H1 (cell line): ENCODE data around the gene ACLY. TPM values are rescaled to one million over a fixed set of nuclear protein-coding genes. Genes with fewer than 3 reads are reported as not detected.

Experiments used
- BACH1 ChIP-seq: IDR thresholded peaks from 2 replicates; pipeline ENCODE4 v1.6.1; 2012; ENCODE audit warnings: low read length, improper control_type of control experiment
- E2F6 ChIP-seq: IDR thresholded peaks from 2 replicates; pipeline ENCODE4 v1.6.1; 2012; ENCODE audit warnings: inconsistent platforms
- JUND ChIP-seq: IDR thresholded peaks from 2 replicates; pipeline ENCODE4 v1.6.1; 2011; ENCODE audit warnings: mild to moderate bottlenecking, improper control_type of control experiment, low read length
- POLR2AphosphoS5 ChIP-seq: IDR thresholded peaks from 2 replicates; pipeline ENCODE4 v1.6.1; 2011; ENCODE audit warnings: low read depth, low read length
- POU5F1 ChIP-seq: IDR thresholded peaks from 2 replicates; pipeline ENCODE4 v1.6.1; 2011; ENCODE audit warnings: low read depth, mild to moderate bottlenecking, low read length, moderate library complexity
- SIN3A ChIP-seq, 2 experiments: IDR thresholded peaks in 1 of 2; conservative IDR thresholded peaks in 1 of 2; 2 replicates each; pipeline ENCODE4 v1.6.1; 2011 to 2012; ENCODE audit warnings: low read length in 2 of 2, improper control_type of control experiment in 1 of 2, low read depth in 1 of 2, mild to moderate bottlenecking in 1 of 2
- SIX5 ChIP-seq: IDR thresholded peaks from 2 replicates; pipeline ENCODE4 v1.6.1; 2011; ENCODE audit warnings: mild to moderate bottlenecking, low read depth, low read length
- SP1 ChIP-seq: IDR thresholded peaks from 2 replicates; pipeline ENCODE4 v1.6.1; 2011; ENCODE audit warnings: low read depth, low read length
- polyA plus RNA-seq, 7 experiments: library from polyadenylated mRNA; depleted of rRNA in 3 of 7; stranded (reverse) in 5 of 7; unstranded in 2 of 7; fragments of >200 nt in 5 of 7; fragments of 200-250 nt in 2 of 7; gene quantifications; 1 replicate in 5 of 7; 2 replicates in 1 of 7; 4 replicates in 1 of 7; pipeline versions ENCODE4 v1.2.1 to v1.2.3, GENCODE V29; 2011 to 2013; ENCODE audit warnings: missing spikeins in 2 of 7, mixed read lengths in 2 of 7
- total RNA-seq: library from RNA; stranded (reverse); fragmentation: NEBNext Ultra II Directional; extraction: Animal tissue kit (Norgen Biotek cat#: 25700); gene quantifications from 2 replicates; pipeline ENCODE4 v1.2.1, GENCODE V29; 2021
- TF ChIP-seq, protein P1 (sequence below): IDR thresholded peaks from 2 replicates; pipeline ENCODE4 v1.6.1; 2012; ENCODE audit warnings: low read length, inconsistent platforms

The ACLY gene
- total and polyA plus RNA-seq, 2 of the 8 experiments (the other 6 are each of a cell fraction or from before 2014, with no cell fraction given) = 167 to 393 TPM

DNA sequence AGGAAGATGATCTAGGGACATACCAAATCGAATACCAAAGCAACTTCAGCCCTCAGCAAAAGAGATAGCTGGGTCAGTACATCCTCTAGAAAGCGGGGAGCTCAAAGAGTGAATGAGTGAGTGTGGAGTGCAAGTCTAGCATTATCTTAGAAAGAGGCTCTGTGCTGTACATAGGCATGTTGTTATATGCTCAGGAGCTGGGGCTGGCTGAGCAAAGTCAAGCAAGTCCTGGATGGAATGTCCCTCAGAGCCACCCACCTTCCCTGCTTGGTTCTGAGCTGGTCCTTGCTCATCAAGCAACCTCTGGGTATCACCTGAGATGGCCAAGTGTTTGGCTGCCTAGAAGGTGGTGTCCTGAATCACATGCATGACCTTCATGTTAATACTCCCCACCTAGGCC is 48.7 kb downstream of the ACLY start (continued):
- TF ChIP-seq SIX5 (no peak), SIN3A (conservative IDR thresholded peaks at IDR 0.05 in 1 of 2, IDR thresholded peaks at IDR 0.05 in 1 of 2; ENCODE audit: low read depth in 1 of 2, low read length in 2 of 2) (no peak), SP1 (no peak), JUND (no peak), POU5F1 (no peak), E2F6 (no peak), BACH1 (no peak), POLR2AphosphoS5 (no peak)
- TF ChIP-seq, protein P1, sequence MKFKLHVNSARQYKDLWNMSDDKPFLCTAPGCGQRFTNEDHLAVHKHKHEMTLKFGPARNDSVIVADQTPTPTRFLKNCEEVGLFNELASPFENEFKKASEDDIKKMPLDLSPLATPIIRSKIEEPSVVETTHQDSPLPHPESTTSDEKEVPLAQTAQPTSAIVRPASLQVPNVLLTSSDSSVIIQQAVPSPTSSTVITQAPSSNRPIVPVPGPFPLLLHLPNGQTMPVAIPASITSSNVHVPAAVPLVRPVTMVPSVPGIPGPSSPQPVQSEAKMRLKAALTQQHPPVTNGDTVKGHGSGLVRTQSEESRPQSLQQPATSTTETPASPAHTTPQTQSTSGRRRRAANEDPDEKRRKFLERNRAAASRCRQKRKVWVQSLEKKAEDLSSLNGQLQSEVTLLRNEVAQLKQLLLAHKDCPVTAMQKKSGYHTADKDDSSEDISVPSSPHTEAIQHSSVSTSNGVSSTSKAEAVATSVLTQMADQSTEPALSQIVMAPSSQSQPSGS = no peak
